Kidney capillary endothelial cell (primary cell): Measurements from ENCODE around the gene DHRS4.
"Not testable (repeated sequence)": the region's sequence is repeated elsewhere in the genome, so short reads cannot be mapped to it uniquely, and the experiment has no call there.

ENCODE experiments used
- DNase-seq: peaks from one replicate; pipeline ENCODE4 v3.0.0-alpha.2; 2018; ENCODE audit warnings: low spot score

DHRS4 gene

DNA sequence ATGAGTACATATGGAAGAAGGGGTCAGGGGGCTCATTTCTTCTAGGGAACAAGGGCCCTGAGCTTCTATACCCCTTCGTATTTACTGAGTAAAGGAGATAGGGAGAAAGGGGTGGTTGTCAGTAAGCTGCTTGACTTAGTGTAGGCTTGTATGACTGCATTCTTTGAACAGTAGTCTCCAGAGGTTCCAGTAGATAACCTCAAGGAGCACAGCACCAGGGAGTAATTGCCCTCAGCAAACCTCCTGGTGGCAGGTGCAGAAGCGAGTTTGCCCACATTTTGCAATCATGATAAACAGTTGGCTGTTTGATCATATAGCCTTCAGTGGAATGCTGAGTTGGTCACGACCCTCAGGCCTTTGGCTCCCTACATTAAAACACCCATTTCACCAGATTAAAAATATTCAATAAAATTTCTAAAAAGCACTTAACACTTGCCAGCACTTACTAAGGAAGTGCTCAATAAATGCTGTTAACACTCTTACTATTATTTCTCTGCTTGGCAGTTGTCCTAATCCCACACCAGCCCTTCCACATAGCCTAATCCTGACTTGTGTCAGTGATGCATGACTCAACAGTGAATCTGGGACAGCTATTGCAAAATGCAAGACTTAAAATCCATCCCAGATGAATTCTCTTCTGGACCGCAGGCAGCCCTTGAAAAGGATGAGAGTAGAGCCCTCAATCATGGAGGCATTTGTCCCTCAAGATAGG is 31.5 kb downstream of the DHRS4 start:
- DNase-seq, result no peak

DNA sequence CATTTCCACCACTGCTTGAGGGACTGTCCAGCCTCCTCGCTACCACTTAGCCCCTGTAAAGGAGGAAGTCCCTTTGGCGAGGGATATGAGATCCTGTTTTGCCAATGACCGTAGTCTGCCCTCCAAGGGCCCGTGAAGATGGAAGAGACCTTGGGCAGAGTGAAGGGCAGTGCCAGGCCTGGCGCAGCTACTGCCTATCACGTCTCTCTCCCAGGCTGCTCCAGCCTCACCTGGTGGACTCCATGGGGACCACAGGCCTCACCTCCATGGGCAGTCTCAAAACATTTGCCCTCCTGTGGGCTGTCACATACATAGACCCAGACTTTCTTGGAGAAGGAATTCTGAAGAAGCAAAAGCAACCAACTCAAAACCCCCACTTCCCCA is 34.6 kb downstream of the DHRS4 start:
- not testable (repeated sequence) for DNase-seq

DNA sequence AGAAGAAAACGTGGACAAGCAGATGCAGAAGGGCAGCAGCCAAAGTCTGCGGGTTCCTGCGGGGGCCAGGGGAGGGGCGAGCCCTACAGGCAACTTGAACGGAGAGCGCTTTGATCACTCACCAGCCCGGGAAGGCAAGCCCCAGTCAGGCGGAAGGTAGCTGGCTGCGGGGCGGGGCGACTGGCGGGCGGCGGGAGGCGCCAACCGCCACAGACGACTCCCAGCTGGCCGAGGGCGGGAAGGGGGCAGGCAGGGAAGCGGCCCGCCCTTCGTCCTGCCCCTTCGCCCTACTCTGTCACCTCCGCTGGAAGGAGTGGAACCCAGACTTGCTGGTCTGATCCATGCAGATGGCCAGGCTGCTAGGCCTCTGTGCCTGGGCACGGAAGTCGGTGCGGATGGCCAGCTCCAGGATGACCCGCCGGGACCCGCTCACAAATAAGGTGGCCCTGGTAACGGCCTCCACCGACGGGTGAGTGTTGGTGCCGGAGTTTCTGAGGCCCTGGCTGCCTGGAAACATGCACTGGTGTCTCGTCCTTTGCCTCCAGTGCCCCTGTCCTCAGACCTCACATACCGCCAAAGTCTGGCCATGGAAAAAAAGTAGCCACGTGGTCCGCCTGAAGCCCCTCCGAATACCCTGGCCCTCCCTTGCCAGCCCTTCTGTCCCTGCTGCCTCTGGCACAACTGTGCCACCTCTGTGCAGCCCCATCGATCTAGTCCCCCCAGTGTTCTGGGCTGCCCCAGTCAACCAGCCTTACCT is 35.2 kb downstream of the DHRS4 start, which contains the start of gene DHRS4L2:
TSS of gene DHRS4L2 (plus strand) at position 323 of the 757 bp plus-strand sequence. CDS start at position 342, 19 bp downstream.
- DNase-seq, result peak; percentile 57

DNA sequence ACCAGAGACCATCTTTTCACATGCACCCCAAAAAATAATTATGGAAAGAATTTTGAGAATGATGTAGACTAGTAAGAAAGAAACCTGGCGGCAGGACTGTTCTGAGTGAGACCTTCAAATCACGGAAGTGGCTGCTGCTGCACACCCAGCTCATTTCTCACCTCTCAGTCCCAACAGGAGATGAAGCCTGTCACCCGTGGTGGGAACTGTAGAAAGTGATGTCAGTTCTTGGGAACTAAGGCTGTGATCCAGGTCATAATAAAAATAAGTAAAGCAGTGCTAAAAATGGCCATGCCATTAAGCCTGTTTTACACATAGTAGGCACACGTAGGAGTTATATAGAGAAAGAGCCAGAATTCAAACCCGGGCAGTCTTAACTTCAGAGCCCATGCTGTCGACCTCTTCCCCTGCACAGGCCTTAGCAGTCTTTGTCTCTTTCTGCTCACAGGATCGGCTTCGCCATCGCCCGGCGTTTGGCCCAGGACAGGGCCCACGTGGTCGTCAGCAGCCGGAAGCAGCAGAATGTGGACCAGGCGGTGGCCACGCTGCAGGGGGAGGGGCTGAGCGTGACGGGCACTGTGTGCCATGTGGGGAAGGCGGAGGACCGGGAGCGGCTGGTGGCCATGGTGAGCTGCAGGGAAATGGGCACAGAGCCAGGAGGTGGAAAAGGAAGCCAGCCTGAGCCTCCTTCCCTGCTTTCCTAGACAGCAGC is 36.3 kb downstream of the DHRS4 start:
- DNase-seq, result peak; percentile 41

DNA sequence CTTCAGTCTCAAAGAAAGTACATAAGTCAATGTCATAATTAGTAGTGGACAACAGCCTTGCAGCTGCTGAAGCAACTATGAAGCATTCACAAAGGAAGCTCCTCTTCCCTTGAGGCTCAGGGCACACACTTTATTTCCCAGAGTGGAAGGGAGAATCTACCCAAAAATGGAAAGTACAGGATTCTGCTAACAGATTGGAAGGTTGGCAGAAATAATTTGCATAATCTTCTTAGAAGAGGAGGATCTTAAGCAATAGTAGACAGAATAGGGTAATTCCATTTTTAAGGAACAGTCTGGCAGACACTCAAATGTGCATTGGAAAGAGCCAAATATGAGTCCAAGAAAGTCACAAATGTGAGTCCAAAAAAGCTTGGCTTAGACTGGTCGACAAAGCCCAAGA is 37.4 kb downstream of the DHRS4 start:
- not testable (repeated sequence) for DNase-seq

DNA sequence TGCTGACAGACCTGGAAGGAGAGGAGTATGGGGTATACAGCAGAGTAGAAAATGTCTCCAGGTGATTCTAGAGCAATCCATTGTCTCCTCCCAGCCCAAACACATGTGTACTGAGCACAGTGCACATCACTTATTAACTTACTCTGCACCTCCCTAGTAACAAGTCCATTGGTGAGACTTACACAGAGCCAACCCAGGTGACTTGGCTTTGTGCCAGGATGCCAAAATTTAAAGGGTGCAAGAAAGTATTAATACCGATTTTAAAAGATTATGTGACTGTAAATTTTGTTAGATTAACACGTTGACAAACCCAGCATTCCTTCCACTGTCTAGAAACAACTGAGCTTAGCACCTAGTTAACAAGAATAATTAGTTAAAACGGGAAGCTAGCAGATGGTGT is 39.5 kb downstream of the DHRS4 start:
- not testable (repeated sequence) for DNase-seq

DNA sequence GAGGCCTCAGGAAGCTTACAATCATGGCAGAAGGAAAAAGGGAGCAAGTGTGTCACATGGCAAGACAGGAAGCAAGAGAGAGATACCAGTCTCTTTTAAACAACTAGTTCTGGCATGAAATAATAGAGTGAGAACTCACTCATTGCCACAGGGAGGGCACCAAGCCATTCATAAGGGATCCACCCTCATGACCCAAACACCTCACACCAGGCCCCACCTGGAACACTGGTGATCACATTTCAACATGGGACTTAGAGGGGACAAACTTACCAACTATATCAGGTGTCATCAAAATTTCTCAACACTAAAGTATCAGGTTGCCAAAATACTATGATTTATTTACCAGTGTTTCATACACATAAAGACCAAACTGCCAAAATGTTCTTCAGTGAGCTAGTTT is 42.4 kb downstream of the DHRS4 start:
- not testable (repeated sequence) for DNase-seq

DNA sequence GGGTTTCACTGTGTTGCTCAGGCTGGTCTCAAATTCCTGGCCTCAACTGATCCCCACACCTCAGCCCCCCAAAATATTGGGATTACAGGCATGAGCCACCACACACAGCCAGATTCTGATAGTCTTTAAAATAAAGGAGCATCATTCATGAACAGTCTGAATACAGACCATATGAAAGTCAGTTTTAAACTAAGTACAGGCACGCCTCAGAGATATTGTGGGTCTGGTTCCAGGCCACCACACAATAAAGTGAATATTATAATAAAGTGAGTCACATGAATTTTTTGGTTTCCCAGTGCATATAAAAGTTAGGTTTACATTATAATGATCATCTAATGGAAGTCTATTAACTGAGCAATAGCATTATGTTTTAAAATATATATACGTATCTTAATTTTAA is 43.3 kb downstream of the DHRS4 start:
- DNase-seq, result not testable (repeated sequence)

DNA sequence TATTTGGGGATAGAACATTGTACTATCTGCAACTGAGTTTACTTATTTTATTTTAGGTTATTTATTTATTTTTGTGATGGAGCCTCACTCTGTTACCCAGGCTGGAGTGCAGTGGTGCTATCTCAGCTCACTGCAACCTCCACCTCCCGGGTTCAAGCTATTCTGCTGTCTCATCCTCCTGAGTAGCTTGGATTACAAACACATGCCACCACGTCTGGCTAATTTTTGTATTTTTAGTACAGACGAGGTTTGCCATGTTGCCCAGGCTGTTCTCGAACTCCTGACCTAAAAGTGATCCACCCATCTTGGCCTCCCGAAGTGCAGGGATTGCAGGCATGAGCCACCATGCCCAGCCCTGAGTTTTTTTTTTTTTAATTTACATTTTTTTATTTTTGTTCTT is 46.1 kb downstream of the DHRS4 start:
- DNase-seq, result not testable (repeated sequence)

DNA sequence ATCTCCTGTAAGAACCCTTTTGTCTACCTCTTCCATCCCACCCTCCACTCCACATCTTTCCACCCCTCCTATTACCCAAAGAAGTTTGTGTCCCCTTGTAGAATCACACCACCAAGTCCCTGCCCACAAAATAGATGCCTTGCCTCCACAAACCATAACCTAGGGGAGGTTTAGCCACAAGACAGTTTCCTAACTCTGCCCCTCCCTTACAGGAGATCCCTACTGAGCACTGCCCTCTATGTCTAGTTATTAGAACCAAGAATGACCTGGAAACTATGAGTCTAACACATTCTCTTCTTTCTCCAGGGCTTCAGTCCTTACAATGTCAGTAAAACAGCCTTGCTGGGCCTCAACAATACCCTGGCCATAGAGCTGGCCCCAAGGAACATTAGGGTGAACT is 47.5 kb downstream of the DHRS4 start:
- not testable (repeated sequence) for DNase-seq

DNA sequence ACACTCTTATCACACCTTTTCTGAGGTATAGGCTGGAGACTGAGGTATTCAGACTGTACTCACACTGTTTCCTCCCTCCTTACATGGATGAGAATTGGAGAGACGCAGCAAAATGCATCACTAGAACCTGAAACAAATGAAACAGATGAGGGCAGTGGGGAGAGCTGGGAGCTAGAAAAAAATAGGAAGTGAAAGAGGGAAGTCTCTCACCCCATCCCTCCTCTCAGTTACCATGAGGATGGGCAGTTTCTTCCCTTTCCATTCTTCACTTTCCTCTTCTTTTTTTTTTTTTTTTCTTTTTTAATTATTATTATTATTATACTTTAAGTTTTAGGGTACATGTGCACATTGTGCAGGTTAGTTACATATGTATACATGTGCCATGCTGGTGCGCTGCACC is 48.1 kb downstream of the DHRS4 start:
- not testable (repeated sequence) for DNase-seq

DNA sequence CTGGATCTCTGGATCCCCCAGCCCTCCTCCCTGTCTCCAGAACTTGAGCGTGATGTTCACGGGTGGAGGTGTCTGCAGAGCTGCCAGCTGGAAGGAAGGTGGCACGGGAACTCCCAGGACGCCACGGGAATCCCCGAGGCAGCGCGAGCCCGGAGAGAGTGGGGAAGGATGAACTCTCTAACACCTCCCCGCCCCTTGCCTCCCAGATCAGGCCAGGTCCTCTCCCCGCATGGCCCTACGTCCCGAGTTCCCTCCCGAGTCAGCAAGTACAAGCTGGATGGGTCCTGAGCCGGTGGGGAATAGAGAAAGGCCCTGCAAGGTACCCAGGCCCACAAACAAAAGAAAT is 52.9 kb downstream of the DHRS4 start:
- not testable (repeated sequence) for DNase-seq

DNA sequence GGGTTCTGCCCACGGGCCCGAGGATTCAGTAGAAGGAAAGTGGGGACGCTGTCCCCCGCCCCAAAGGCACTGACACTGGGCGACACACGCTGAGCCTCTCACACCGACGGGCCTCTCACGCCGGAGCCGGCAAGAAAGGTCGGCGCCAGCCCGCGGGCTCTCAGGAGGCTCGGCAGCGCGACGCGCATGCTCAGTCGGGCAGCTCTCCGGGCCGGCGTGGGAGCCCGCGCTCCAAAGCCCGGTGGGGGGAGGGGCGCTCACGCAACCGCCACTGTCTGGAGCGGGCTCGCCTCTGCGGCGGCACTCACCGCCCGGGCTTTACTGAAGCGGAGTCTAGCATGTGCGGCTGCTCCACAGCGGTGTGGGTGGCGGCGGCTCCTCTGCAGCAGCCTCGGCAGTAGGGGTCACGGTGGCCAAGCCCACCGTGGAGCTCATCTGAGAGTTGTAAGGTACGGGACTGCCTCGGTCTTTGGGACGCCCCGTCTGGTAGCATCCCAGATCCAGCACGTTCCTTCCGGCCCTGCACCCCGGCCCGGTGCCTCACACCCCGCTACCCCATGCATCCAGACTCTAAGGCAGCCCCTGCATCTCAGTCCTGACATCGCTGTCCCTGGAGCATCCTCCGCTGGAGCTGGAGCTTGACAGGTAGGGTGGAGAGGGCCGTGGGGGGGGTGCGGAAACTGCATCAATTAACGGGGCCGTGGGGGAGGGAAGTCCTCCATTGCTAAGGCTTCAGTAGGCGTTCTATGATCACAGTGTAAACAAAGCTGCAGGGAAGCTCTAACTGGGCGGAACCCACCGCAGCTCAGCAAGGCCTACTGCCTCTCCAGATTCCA is 53.5 kb downstream of the DHRS4 start:
- not testable (repeated sequence) for DNase-seq

DNA sequence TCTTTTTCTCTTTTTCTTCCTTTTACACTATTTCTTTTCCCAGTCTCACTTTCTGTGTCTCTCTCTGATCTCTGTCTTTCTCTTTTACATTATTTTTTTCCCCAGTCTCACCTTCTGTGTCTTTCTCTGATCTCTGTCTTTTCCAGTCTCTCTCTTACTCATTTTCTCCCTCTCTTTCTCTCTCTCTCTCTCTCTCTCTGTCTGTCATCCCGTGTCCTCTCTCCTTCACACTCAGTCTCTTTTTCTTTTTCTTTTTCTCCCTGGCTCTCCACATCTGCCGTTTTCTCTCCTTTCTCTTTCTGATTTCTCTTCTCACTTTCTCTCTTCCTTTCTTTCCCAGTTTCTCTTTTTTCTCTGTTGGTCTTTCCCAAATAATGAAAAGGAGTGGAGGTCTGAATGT is 57.5 kb downstream of the DHRS4 start:
- DNase-seq, result no peak

DNA sequence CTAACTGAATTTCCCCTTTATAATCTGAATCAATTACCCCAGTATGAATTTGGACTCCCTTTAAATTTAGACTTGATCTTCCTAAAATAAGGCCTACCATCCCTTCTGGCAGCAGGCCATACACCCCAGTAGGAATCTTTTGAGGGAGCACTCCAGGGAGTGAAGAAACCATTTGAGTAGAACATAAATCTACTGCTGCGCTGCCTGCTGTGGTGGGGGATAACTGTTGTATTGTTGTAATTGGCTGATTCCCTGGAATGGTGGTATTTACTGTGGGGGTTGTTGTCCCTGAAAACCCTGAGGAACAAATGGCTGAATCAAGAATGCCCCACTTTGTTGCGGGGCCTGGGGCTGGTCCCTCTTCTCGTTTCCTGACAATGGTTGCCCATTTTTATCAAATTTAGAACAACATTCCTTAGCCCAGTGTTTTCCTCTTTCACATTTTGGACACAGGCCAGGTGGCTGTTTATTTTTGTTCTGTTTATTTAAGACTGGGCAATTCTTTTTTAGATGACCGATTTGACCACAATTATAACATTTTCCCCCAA is 59.2 kb downstream of the DHRS4 start:
- DNase-seq, result not testable (repeated sequence)

DNA sequence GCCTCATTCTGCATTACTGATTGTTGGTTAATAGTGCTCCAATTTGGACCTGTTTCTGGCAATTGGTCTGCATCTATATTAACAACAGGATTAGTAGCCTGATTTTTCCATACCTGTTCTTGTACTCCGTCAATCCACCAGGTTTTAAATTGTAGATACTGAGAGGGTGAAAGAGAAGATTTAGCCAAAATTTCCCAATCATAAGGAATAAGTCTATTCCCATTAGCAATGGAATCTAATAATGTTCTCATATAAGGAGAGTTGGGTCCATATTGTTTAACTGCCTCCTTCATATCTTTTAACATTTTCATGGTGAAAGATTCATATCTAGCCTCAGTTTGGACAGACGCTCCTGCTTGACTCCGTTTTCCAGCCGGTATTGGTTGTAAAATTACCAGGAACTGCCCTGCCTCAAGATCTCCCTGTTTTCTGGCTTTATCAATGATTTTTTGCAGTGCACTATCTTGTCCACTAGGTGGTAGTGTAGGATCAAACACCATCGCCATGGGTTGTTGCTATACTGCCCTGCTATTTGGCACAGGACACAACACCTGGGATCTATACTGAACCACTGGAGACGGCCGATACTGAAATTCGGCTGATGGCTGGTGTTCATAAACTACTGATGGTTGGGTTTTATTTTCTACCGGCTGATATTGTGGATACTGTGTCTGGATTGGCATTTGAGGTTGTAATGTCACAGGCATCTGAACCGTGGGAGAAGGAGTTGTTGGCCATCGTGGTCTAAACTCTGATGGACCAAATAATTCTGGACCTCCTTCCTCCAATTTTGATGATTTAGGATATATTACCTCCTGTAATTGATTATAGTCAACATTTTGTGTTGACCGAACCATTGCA is 60.3 kb downstream of the DHRS4 start:
- peak; percentile 72 for DNase-seq

DNA sequence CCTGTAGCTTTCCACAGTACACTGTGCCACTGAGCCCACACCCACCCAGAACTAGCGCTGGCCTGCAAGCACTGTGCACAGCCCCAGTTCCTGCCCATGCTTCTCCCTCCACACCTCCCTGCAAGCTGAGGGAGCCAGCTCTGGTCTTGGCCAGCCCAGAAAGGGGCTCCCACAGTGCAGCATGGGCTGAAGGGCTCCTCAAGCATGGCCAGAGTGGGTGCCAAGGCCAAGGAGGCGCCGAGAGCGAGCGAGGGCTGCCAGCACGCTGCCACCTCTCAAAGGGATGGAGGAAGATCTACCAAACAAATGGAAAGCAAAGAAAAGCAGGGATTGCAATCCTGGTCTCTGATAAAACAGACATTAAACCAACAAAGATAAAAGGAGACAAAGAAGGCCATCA is 62.2 kb downstream of the DHRS4 start:
- not testable (repeated sequence) for DNase-seq
